Measurements from ENCODE around the gene OSBPL3. TPM values are rescaled to one million over a fixed set of nuclear protein-coding genes. Genes with fewer than 3 reads are reported as not detected.

Gene OSBPL3
- polyA plus RNA-seq, 1 donor (not counting 4 experiments of a cell fraction or from before 2014, with no cell fraction given): 34.0 TPM

DNA sequence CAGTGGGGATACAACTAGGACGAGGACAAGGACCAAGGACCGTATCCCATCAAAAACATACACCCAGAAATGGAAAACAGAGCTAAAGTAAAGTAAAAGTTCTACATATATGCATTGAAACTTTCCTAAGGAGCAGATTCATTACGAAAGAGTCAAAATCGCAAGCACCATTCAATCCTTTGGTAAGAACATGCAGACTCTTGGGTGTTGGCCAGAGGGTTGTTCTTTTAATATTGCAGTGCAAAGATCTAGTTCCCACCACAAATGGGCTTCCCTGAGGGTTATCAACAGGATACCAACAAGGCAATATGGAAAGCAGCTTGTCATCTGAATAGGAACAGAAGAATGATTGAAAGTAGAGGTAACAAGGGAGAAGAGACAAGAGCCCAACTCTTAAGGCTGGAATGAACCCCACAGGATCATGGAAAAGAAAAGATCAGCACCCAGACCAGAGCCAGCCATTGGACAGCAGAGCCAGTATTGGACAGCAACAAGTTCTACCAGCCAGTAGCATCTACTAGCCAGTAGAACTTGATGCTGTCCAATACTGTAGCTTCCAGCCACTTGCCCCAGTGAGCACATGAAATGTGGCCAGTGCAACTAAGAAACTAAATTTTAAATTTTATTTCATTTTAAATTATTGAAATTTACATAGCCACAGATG lies 66.0 kb downstream of the OSBPL3 start:
- Histone ChIP-seq H3K9me1 (ENCODE audit: control insufficient read depth, extremely low read depth, insufficient read depth, low read length) (no peaks in the 10 kb centered on the region), H3K4me2 (ENCODE audit: control insufficient read depth, extremely low read depth, insufficient read depth, low read depth, low read length) (no peak overlapping the region), H4K20me1 (ENCODE audit: control insufficient read depth, extremely low read depth, insufficient read depth, low read length) (no peaks in the 10 kb centered on the region), H3K27me3 (ENCODE audit: control insufficient read depth, extremely low read depth, insufficient read depth, low read length) (no peaks in the 10 kb centered on the region), H3K27ac (ENCODE audit: control insufficient read depth, insufficient read depth, low read length) (no peak overlapping the region), H2AFZ (ENCODE audit: control insufficient read depth, low read length) (no peak overlapping the region), H3K79me2 (ENCODE audit: control insufficient read depth, insufficient read depth, low read length) (peaks cover 90% of the 10 kb centered on the region), H3K9ac (ENCODE audit: control insufficient read depth, extremely low read depth, insufficient read depth, low read length) (no peak overlapping the region), H3K4me1 (ENCODE audit: control insufficient read depth, extremely low read depth, insufficient read depth, low read length) (peaks cover 37% of the 10 kb centered on the region), H3K36me3 (ENCODE audit: control insufficient read depth in 2 of 2, extremely low read depth in 1 of 2, insufficient read depth in 2 of 2, low read length in 2 of 2) (no peaks in the 10 kb centered on the region), H3K4me3 (ENCODE audit: control insufficient read depth in 2 of 3, extremely low read depth in 1 of 3, insufficient read depth in 2 of 3, low read depth in 1 of 3, low read length in 3 of 3) (no peak overlapping the region), H3K9me3 (ENCODE audit: control insufficient read depth, low read depth, low read length) (no peaks in the 10 kb centered on the region)
- TF ChIP-seq CTCF (optimal IDR thresholded peaks at IDR 0.05 in 1 of 3, IDR thresholded peaks at IDR 0.05 in 1 of 3, conservative IDR thresholded peaks at IDR 0.05 in 1 of 3; ENCODE audit: extremely low read depth in 1 of 3, insufficient read depth in 2 of 3, low read length in 3 of 3) (no peak), EZH2 (IDR thresholded peaks at IDR 0.05; ENCODE audit: low read length) (no peak)
- dilution Hi-C loops (cut with MboI; ENCODE audit: extremely low pct_ligation_motif_present, low sequenced_read_pairs): no loop called here
- DNase-seq (ENCODE audit: low read depth, low spot score) (no peak), FAIRE-seq (no peak)

DNA sequence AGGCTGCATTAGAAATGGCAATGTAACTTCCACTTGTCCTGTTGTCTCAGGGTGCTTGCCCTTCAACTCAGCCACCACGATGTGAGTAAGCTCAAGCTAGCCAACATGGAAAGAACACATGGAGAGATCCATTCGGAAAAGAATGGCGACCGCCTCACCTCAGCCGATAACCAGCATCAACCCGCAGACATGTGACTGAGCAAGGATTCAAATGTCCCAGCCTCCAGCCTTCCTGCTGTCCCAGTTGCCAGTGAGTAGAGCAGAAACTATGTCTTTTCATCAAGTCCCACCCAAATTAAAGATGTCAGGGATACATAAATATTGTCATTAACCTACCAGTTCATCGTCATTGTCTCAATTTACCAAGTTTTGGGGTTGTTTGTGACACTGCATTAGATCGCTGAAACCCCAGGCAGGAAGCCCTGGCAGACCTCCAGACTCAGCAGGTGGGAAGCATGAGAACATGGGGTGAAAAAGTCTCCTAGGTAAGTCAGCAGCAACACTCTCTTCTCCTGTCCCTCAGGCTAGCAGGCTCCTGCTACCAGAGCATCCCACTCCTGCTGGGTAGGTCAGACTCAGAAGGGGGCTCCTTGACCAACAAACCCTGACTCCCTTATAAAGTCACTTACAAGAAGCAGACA lies 67.0 kb downstream of the OSBPL3 start:
- Histone ChIP-seq H3K9me1 (ENCODE audit: control insufficient read depth, extremely low read depth, insufficient read depth, low read length) (no peaks in the 10 kb centered on the region), H4K20me1 (ENCODE audit: control insufficient read depth, extremely low read depth, insufficient read depth, low read length) (no peaks in the 10 kb centered on the region), H3K27me3 (ENCODE audit: control insufficient read depth, extremely low read depth, insufficient read depth, low read length) (no peaks in the 10 kb centered on the region), H3K79me2 (ENCODE audit: control insufficient read depth, insufficient read depth, low read length) (peaks cover 86% of the 10 kb centered on the region), H3K27ac (ENCODE audit: control insufficient read depth, insufficient read depth, low read length) (no peak overlapping the region), H3K9ac (ENCODE audit: control insufficient read depth, extremely low read depth, insufficient read depth, low read length) (no peak overlapping the region), H3K4me3 (ENCODE audit: control insufficient read depth in 2 of 3, extremely low read depth in 1 of 3, insufficient read depth in 2 of 3, low read depth in 1 of 3, low read length in 3 of 3) (no peak overlapping the region), H3K36me3 (ENCODE audit: control insufficient read depth in 2 of 2, extremely low read depth in 1 of 2, insufficient read depth in 2 of 2, low read length in 2 of 2) (no peaks in the 10 kb centered on the region), H3K4me1 (ENCODE audit: control insufficient read depth, extremely low read depth, insufficient read depth, low read length) (peaks cover 42% of the 10 kb centered on the region), H3K4me2 (ENCODE audit: control insufficient read depth, extremely low read depth, insufficient read depth, low read depth, low read length) (no peak overlapping the region), H3K9me3 (ENCODE audit: control insufficient read depth, low read depth, low read length) (no peaks in the 10 kb centered on the region), H2AFZ (ENCODE audit: control insufficient read depth, low read length) (no peak overlapping the region)
- no peak for DNase-seq (ENCODE audit: low read depth, low spot score)
- dilution Hi-C loops (cut with MboI; ENCODE audit: extremely low pct_ligation_motif_present, low sequenced_read_pairs): no loop called here
- TF ChIP-seq EZH2 (IDR thresholded peaks at IDR 0.05; ENCODE audit: low read length) (no peak), CTCF (optimal IDR thresholded peaks at IDR 0.05 in 1 of 3, IDR thresholded peaks at IDR 0.05 in 1 of 3, conservative IDR thresholded peaks at IDR 0.05 in 1 of 3; ENCODE audit: extremely low read depth in 1 of 3, insufficient read depth in 2 of 3, low read length in 3 of 3) (no peak)
- peak; percentile 34 for FAIRE-seq
